Erythroblast (primary cell): ENCODE measurements around the gene CPLX1.

Experiments used
- GATA1 ChIP-seq: IDR thresholded peaks from 2 replicates; pipeline ENCODE4 v1.6.1; 2011; ENCODE audit warnings: low read depth, mild to moderate bottlenecking, control low read depth, low read length, moderate library complexity
- POLR2A ChIP-seq: IDR thresholded peaks from 2 replicates; pipeline ENCODE4 v1.6.1; 2011; ENCODE audit warnings: mild to moderate bottlenecking, low read length

DNA sequence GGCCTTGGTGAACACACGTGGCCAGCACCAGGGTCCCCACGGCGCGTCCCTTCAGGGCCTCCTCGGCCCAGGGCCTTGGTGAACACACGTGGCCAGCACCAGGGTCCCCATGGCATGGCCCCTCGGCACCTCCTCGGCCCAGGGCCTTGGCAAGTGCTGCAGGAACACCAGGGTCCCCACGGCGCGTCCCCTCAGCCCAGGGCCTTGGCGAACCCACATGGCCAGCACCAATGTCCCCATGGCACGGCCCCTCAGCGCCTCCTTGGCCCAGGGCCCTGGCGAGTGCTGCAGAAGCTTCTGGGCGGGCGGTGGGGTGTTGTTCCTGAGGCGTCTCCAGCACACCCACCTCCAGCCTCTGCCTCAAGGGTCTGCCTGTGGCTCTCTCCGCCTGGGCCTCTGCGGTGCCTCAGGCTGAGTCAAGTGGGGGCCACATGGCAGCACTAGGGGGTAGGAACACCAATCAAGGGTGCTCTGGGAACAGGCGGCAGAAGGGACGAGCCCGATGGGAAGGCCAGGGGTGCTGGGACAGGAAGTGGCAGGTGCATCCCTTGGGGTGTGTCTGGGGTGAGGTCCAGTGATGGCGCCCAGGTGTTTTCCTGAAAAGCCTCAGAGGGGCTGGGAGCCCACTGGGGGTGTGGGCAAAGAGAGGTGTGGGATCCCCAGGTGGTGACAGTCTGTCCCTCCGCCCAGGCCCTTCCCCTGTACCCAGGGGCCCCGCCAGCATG is 41.8 kb upstream of the CPLX1 start:
- TF ChIP-seq POLR2A (no peak), GATA1 (no peak)
